Stimulated activated CD8-positive, alpha-beta memory T cell treated with anti-CD3 and anti-CD28 coated beads, Interleukin-2, amount 100 ng/mL, for 1 hour (primary cell): ENCODE measurements around the gene TP53I3.
A peak's percentile ranks its signal among the peaks of the same experiment; 100 is the strongest.
"Not testable (repeated sequence)": the region's sequence is repeated elsewhere in the genome, so short reads cannot be mapped to it uniquely, and the experiment has no call there.

ENCODE experiments used
- DNase-seq, 2 donors: peaks; one replicate each; pipeline ENCODE4 v3.0.0-alpha.2; 2020; ENCODE audit warnings: low read depth in 2 of 2

The TP53I3 gene

GRCh38 chr2:24054366-24055010 is 30.1 kb downstream of the TP53I3 start:
- no peak for DNase-seq

- DNase-seq = no peak
These were observed 31.7 kb downstream of the TP53I3 start for GRCh38 chr2:24052951-24053350.

- DNase-seq = no peak
These were observed 32.8 kb downstream of the TP53I3 start for GRCh38 chr2:24051833-24052232.

- no peak for DNase-seq
These were observed 34.3 kb downstream of the TP53I3 start for GRCh38 chr2:24050041-24050979.

GRCh38 chr2:24049485-24050021 is 35.1 kb downstream of the TP53I3 start, which contains the start of gene FKBP1B:
TSS of gene FKBP1B (plus strand) at chr2:24049741. CDS start at chr2:24049850, 109 bp downstream.
- DNase-seq = peak in 1 of 2 donors; percentile 23

- no peak for DNase-seq
These were observed 35.7 kb downstream of the TP53I3 start for GRCh38 chr2:24048769-24049484.

GRCh38 chr2:24047703-24048033 is 37.0 kb downstream of the TP53I3 start:
- DNase-seq = no peak

GRCh38 chr2:24046930-24047702 is 37.5 kb downstream of the TP53I3 start, which contains the start of gene WDCP:
TSS of gene WDCP (minus strand) at chr2:24047391. CDS start at chr2:24039494, 7,897 bp downstream.
- peak; percentile 84 to 88 for DNase-seq

GRCh38 chr2:24046599-24046929 is 38.1 kb downstream of the TP53I3 start:
- no peak for DNase-seq

GRCh38 chr2:24045511-24046508 is 38.8 kb downstream of the TP53I3 start:
- no peak for DNase-seq

GRCh38 chr2:24043133-24043532 is 41.5 kb downstream of the TP53I3 start:
- not testable (repeated sequence) for DNase-seq

GRCh38 chr2:24040511-24040910 is 44.1 kb downstream of the TP53I3 start:
- no peak for DNase-seq

GRCh38 chr2:24038786-24039499 is 45.7 kb downstream of the TP53I3 start:
- no peak for DNase-seq
